NCI-H2196 treated with DMSO at 0.1 percent for 48 hours (cell line): ENCODE data around the gene ZNF320.
"Not testable (repeated sequence)": the region's sequence is repeated elsewhere in the genome, so short reads cannot be mapped to it uniquely, and the experiment has no call there.

Experiments
- DNase-seq: peaks from one replicate; lab custom pipeline; 2025; ENCODE audit not compliant: unreplicated experiment; lab: John Stamatoyannopoulos, UW

ZNF320 gene

DNA sequence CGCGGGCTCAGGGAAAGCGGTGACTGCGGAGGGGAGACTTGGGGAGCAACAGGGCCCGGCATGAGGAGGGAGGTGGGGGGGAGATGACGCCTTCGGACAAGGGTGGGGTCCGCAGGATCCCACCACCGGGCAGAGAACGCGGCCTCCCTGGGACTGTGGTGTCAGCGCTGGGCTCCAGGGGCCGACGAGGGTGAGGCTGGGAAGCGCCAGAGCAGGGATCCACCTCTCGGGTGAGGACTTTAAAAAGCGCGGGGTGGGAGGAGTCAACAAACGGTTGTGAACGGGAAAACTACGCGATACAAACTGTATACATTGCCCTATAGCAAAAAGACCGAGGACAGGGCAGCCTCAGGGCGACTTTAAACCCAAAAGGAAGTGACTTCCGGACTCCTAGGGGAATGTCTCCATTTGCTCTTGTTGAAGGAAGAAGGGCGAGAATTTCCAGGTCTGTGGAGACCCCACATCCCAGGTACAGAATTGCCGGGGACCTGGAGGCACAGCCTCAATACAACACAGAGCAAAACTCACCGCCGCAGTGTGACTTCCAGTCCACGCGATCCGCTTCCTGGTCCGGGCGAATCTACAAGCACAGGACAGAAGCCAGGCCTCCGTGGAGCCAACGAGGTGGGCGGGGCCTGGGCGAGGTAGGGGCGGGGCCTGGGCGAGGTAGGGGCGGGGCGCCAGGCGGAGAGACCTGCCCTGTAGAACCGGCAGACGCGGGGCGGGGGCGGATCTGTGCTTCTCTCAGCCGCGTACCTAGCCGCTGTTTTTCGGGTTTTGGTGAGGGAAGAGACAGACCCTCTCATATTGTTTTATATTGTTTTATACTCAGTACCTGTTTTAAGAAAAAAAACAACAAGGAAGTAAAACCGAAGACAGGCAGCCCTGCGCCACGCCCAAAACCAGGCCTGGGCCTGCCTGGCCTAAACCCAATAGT, 25.7 kb upstream of the ZNF320 start, which contains the start of gene ZNF888:
ZNF888 (minus strand) TSS at position 588 of the 937 bp plus-strand sequence. CDS start 5,555 bp downstream, outside the sequence.
- peak; percentile 20 for DNase-seq

DNA sequence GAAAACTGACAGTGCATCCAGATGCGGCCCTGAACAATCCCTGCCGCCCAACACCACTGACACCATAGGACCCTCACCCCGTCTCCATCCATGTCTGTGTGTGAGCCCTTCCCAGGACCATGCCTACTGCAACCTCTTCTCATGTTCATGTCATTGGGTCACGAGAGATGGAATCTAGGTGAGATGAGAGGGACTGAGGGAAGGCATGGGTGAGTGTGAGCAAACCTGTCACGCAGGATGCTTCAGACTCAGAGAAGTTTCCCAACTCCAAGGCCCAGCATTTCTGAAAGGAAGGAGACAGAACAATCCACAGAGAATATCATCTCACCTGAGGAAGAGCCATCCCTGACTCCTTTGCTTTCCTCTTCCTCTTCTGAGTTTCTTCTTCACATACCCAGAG, 20.1 kb upstream of the ZNF320 start:
- DNase-seq: no peak

- DNase-seq: no peak
Observed at GRCh38 chr19:52910648-52911047, 13.2 kb upstream of the ZNF320 start.

- not testable (repeated sequence) for DNase-seq
Observed at GRCh38 chr19:52904052-52904780, 6.8 kb upstream of the ZNF320 start.

GRCh38 chr19:52901842-52902241, 4.4 kb upstream of the ZNF320 start:
- no peak for DNase-seq

DNA sequence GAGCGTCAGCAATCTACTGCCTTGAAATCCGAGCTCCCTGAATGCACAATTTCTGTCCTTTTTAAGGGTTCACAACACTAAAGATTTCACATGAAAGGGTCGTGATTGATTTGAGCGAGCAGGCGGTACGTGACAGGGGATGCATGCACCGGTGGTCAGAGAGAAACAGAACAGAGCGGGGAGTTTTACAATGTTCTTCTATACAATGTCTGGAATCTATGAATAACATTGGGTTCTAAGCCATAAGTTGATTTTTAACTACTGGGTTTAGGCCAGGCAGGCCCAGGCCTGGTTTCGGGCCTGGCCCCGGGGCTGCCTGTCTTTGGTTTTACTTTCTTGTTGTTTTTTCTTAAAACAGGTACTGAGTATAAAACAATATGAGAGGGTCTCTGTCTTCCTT, 1.2 kb upstream of the ZNF320 start:
- DNase-seq: not testable (repeated sequence)

DNA sequence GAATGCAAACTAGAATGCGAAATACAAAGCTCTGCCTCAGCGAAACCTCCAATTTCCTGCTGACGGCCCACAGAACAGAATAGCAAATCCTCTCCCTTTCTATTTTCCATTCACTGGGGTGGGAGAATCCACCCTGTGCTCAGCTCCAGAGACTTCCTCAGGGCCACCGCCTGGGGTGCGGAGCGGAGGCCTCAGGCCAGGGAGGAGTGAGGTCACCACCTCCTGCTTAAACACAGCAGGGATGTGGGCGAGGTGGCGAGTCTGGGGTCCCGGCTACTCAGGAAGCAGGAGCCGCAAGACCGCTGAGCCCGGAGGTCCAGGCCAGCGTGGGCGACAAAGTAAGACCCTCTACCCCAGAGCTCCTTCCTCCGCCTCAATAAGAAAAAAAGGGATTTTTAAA, 666 bp upstream of the ZNF320 start:
- no peak for DNase-seq

GRCh38 chr19:52896431-52897137, 851 bp downstream of the ZNF320 start:
- no peak for DNase-seq

- DNase-seq: no peak
Observed at GRCh38 chr19:52891336-52891735, 6.1 kb downstream of the ZNF320 start.

GRCh38 chr19:52889931-52890330, 7.5 kb downstream of the ZNF320 start:
- DNase-seq: no peak

GRCh38 chr19:52889076-52889475, 8.4 kb downstream of the ZNF320 start:
- DNase-seq: no peak

GRCh38 chr19:52880895-52881389, 16.5 kb downstream of the ZNF320 start:
- no peak for DNase-seq

GRCh38 chr19:52872996-52873395, 24.4 kb downstream of the ZNF320 start:
- DNase-seq: not testable (repeated sequence)

- no peak for DNase-seq
Observed at GRCh38 chr19:52871466-52871865, 26.0 kb downstream of the ZNF320 start.

DNA sequence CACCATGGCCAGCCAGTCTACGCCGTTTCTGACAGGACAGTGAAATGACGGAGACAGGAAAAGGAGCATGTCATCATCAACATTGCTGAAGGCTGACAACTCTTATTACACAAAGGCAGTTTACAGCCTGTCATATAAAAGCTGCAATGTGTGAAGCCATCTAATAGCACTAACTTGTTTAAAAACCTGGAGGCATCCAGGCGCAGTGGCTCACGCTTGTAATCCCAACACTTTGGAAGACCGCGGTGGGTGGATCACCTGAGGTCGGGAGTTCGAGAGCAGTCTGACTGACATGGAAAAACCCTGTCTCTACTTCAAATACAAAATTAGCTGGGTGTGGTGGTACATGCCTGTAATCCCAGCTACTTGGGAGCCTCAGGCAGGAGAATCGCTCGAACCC, 29.4 kb downstream of the ZNF320 start:
- DNase-seq: not testable (repeated sequence)

DNA sequence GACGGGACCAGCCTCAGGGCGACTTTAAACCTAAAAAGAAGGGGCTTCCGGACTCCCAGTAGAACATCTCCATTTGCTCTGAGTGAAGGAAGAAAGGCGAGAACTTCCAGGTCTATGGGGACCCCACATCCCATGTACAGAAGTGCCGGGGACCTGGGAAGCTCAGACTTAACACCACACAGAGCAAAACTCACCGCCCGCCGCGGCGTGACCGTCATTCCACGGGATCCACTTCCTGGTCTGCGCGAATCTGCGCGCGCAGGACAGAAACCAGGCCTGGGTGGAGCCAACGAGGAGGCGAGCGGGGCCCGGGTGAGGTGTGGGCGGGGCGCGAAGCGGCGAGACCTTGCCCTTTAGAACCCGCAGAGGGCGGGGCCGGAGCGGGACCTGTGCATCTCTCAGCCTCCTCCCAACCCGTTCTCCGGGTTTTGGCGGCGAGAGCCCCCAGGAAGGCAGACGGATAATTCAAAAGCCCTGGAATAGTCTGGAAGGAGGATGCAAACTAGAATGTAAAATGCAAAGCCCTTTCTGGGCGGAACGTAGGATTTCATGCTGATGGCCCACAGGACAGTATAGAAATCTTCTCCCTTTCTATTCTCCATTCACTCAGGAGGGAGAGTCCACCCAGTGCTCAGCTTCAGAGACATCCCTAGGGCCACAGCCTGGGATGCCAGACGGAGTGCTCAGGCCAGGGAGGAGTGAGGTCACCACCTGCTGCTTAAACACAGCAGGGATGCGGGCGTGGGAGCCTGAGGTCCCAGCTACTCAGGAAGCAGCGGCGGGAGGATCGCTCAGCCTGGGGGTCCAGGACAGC, 39.9 kb downstream of the ZNF320 start, which contains the start of gene ZNF468:
ZNF468 (minus strand) TSS at position 242 of the 814 bp plus-strand sequence. CDS start 3,347 bp downstream, outside the sequence.
- DNase-seq: peak; percentile 6

- DNase-seq: not testable (repeated sequence)
Observed at GRCh38 chr19:52856540-52857377, 40.7 kb downstream of the ZNF320 start.
